Loucy (cell line): Measurements from ENCODE around the gene CMTM3.
A peak's percentile ranks its signal among the peaks of the same experiment; 100 is the strongest.

Source experiments
- H2AFZ ChIP-seq: fragments of 200-600 bp; sonication (generic); 2 replicates; pipeline ENCODE4 v1.6.0; 2016; ENCODE audit warnings: antibody characterized with exemption, mild to moderate bottlenecking, low read length, moderate library complexity
- H3F3A ChIP-seq: fragments of 200-600 bp; 2 replicates; pipeline ENCODE4 v1.6.0; 2016; ENCODE audit warnings: antibody characterized with exemption, low read depth, mild to moderate bottlenecking
- H3K27me3 ChIP-seq: fragments of 200-600 bp; sonication (generic); 2 replicates; pipeline ENCODE4 v1.6.1; 2014; ENCODE audit warnings: low read length, mild to moderate bottlenecking; ENCODE audit not compliant: insufficient read depth, poor library complexity, severe bottlenecking
- H3K36me3 ChIP-seq: fragments of 200-600 bp; sonication (generic); 2 replicates; pipeline ENCODE4 v1.6.1; 2016; ENCODE audit warnings: low read length; ENCODE audit not compliant: insufficient read depth
- H3K4me1 ChIP-seq: fragments of 200-600 bp; sonication (generic); 2 replicates; pipeline ENCODE4 v1.5.1; 2014; ENCODE audit warnings: low read length, mild to moderate bottlenecking; ENCODE audit not compliant: insufficient read depth, poor library complexity, severe bottlenecking
- H3K4me2 ChIP-seq: fragments of 200-600 bp; sonication (generic); 2 replicates; pipeline ENCODE4 v1.6.0; 2014; ENCODE audit warnings: antibody characterized with exemption, low read length, low read depth, mild to moderate bottlenecking; ENCODE audit not compliant: poor library complexity, severe bottlenecking
- H3K4me3 ChIP-seq: fragments of 200-600 bp; sonication (generic); 2 replicates; pipeline ENCODE4 v1.5.1; 2014; ENCODE audit warnings: low read length, mild to moderate bottlenecking, mixed read lengths; ENCODE audit not compliant: poor library complexity, severe bottlenecking
- H3K79me2 ChIP-seq: fragments of 200-600 bp; sonication (generic); 2 replicates; pipeline ENCODE4 v1.6.1; 2014; ENCODE audit warnings: low read length; ENCODE audit not compliant: insufficient read depth
- H3K9ac ChIP-seq: fragments of 200-600 bp; sonication (generic); 2 replicates; pipeline ENCODE4 v1.6.0; 2014; ENCODE audit warnings: mild to moderate bottlenecking, low read depth, low read length, moderate library complexity; ENCODE audit not compliant: poor library complexity, severe bottlenecking
- H3K9me2 ChIP-seq: fragments of 200-600 bp; sonication (generic); replicated peaks from 2 replicates; pipeline ENCODE4 v1.6.1; 2016; ENCODE audit warnings: low read depth, low read length, mixed read lengths
- H3K9me3 ChIP-seq: fragments of 200-600 bp; sonication (generic); 2 replicates; pipeline ENCODE4 v1.6.1; 2014; ENCODE audit warnings: mild to moderate bottlenecking, antibody characterized with exemption, low read length, low read depth; ENCODE audit not compliant: insufficient read depth
- H4K20me1 ChIP-seq: fragments of 200-600 bp; sonication (generic); 2 replicates; pipeline ENCODE4 v1.6.0; 2014; ENCODE audit warnings: antibody characterized with exemption, low read length, mild to moderate bottlenecking; ENCODE audit not compliant: insufficient read depth, poor library complexity, severe bottlenecking
- EZH2phosphoT487 ChIP-seq: fragments of 200-600 bp; IDR thresholded peaks from 2 replicates; pipeline ENCODE4 v1.6.1; 2018; ENCODE audit warnings: antibody characterized with exemption, mild to moderate bottlenecking, moderate library complexity, borderline replicate concordance
- TF ChIP-seq, protein P1 (sequence below): fragments of 200-600 bp; sonication (generic); conservative IDR thresholded peaks from 2 replicates; pipeline ENCODE4 v1.5.1; 2014; ENCODE audit warnings: mild to moderate bottlenecking, antibody characterized with exemption, low read length

Gene CMTM3

DNA sequence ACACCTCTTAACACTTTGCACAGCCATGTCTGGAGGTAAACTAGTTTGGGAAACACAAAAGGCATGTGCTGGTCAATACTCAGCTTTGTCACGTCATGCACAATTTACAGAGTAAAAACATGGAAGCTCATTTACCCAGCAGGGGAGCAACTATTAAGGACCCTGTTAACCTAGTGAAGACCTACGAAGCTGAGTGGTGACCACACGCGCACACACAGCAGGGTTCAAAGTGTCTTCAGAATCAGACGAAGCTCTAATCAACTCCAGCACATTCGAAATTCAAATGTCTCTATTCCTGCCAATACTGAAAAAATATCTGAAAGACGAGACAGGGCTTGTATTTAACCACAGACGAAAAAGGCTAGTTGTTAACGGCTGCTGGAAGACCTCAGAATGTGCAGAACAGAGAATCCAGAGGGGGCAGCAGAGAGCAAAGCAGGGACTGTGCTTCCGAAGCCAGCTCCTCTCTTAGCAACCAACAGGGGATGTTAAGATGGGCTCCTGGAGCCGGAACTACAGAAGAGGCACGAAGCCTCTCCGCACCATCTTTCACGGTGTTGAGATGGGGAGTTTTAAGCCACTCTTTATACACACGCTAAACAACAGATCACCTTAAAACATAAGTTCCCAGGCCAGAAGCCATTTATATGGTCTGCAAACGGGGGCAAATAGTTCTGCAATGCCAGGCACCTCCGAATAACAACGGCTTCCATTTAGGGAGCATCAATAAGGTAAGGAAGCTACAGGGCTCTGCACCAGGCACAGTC, 46.4 kb downstream of the CMTM3 start:
- H3K4me2 ChIP-seq: peak overlapping the region; percentile 86
- H3K36me3 ChIP-seq: no peaks in the 10 kb centered on the region
- H2AFZ ChIP-seq: peak overlapping the region; percentile 98
- no peaks in the 10 kb centered on the region for H3K79me2 ChIP-seq
- H3K4me1 ChIP-seq: peaks cover 10% of the 10 kb centered on the region
- peak overlapping the region; percentile 57 for H3K9ac ChIP-seq
- H4K20me1 ChIP-seq: no peaks in the 10 kb centered on the region
- TF ChIP-seq, protein P1, sequence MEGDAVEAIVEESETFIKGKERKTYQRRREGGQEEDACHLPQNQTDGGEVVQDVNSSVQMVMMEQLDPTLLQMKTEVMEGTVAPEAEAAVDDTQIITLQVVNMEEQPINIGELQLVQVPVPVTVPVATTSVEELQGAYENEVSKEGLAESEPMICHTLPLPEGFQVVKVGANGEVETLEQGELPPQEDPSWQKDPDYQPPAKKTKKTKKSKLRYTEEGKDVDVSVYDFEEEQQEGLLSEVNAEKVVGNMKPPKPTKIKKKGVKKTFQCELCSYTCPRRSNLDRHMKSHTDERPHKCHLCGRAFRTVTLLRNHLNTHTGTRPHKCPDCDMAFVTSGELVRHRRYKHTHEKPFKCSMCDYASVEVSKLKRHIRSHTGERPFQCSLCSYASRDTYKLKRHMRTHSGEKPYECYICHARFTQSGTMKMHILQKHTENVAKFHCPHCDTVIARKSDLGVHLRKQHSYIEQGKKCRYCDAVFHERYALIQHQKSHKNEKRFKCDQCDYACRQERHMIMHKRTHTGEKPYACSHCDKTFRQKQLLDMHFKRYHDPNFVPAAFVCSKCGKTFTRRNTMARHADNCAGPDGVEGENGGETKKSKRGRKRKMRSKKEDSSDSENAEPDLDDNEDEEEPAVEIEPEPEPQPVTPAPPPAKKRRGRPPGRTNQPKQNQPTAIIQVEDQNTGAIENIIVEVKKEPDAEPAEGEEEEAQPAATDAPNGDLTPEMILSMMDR: peak; percentile 90
- TF ChIP-seq EZH2phosphoT487: no peak
- no peaks in the 10 kb centered on the region for H3K27me3 ChIP-seq
- no peaks in the 10 kb centered on the region for H3K9me2 ChIP-seq
- H3K4me3 ChIP-seq: peak overlapping the region; percentile 72
- no peaks in the 10 kb centered on the region for H3F3A ChIP-seq
- H3K9me3 ChIP-seq: no peaks in the 10 kb centered on the region

DNA sequence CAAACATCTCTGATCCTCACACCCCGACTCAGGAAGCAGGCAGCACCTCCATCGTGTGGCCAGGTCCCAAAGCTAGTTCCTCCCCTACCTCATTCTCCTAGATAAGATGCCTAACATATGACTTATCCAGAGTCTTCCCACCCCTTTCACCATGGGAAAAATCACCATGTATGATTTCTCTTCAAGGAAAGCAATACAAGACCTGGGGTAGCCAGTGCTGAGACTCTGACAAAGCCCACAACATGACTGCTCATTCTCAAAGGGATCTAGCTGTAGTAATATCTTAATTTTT, 46.9 kb downstream of the CMTM3 start:
- H3K4me2 ChIP-seq: peak overlapping the region; percentile 86
- H3K36me3 ChIP-seq: no peaks in the 10 kb centered on the region
- peak overlapping the region; percentile 72 for H3K4me3 ChIP-seq
- H4K20me1 ChIP-seq: no peaks in the 10 kb centered on the region
- no peak for TF ChIP-seq EZH2phosphoT487
- TF ChIP-seq, protein P1: no peak
- no peaks in the 10 kb centered on the region for H3K79me2 ChIP-seq
- H3K9me3 ChIP-seq: no peaks in the 10 kb centered on the region
- peak overlapping the region; percentile 98 for H2AFZ ChIP-seq
- peak overlapping the region; percentile 57 for H3K9ac ChIP-seq
- H3K4me1 ChIP-seq: peaks cover 10% of the 10 kb centered on the region
- no peaks in the 10 kb centered on the region for H3K9me2 ChIP-seq
- H3F3A ChIP-seq: no peaks in the 10 kb centered on the region
- no peaks in the 10 kb centered on the region for H3K27me3 ChIP-seq

DNA sequence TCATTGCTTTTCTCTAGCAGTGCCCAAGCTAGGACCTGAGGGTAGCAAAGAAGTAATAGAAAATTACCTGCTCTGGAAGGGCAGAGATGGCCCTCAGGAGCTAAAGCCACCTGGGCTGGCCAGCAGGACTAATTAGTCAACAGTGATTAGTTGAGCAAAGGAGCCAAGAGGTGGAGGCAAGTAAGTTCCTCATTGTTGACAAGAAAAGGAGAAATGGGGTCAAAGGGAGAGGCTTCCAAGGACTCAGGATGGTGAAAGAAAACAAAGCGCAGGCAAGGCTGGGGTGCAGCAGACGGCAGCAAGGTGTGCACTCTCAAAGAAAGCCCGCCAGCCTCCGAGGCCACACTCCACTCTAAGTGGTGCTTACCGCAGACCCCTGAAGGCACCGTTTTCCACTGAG, 47.5 kb downstream of the CMTM3 start:
- no peaks in the 10 kb centered on the region for H3K9me3 ChIP-seq
- no peaks in the 10 kb centered on the region for H3K27me3 ChIP-seq
- H3K9ac ChIP-seq: no peak overlapping the region
- peaks cover 10% of the 10 kb centered on the region for H3K4me1 ChIP-seq
- peak overlapping the region; percentile 72 for H3K4me3 ChIP-seq
- peak overlapping the region; percentile 98 for H2AFZ ChIP-seq
- H3F3A ChIP-seq: no peaks in the 10 kb centered on the region
- H4K20me1 ChIP-seq: no peaks in the 10 kb centered on the region
- no peaks in the 10 kb centered on the region for H3K36me3 ChIP-seq
- H3K79me2 ChIP-seq: no peaks in the 10 kb centered on the region
- H3K4me2 ChIP-seq: peak overlapping the region; percentile 86
- H3K9me2 ChIP-seq: no peaks in the 10 kb centered on the region
- no peak for TF ChIP-seq EZH2phosphoT487
- TF ChIP-seq, protein P1: no peak
